Loucy (cell line): ENCODE measurements around the gene DHRS3.
A peak's percentile ranks its signal among the peaks of the same experiment; 100 is the strongest.

Experiments used
- H2AFZ ChIP-seq: fragments of 200-600 bp; sonication (generic); 2 replicates; pipeline ENCODE4 v1.6.0; 2016; ENCODE audit warnings: antibody characterized with exemption, mild to moderate bottlenecking, low read length, moderate library complexity
- H3F3A ChIP-seq: fragments of 200-600 bp; 2 replicates; pipeline ENCODE4 v1.6.0; 2016; ENCODE audit warnings: antibody characterized with exemption, low read depth, mild to moderate bottlenecking
- H3K27me3 ChIP-seq: fragments of 200-600 bp; sonication (generic); 2 replicates; pipeline ENCODE4 v1.6.1; 2014; ENCODE audit warnings: low read length, mild to moderate bottlenecking; ENCODE audit not compliant: insufficient read depth, poor library complexity, severe bottlenecking
- H3K36me3 ChIP-seq: fragments of 200-600 bp; sonication (generic); 2 replicates; pipeline ENCODE4 v1.6.1; 2016; ENCODE audit warnings: low read length; ENCODE audit not compliant: insufficient read depth
- H3K4me1 ChIP-seq: fragments of 200-600 bp; sonication (generic); 2 replicates; pipeline ENCODE4 v1.5.1; 2014; ENCODE audit warnings: low read length, mild to moderate bottlenecking; ENCODE audit not compliant: insufficient read depth, poor library complexity, severe bottlenecking
- H3K4me2 ChIP-seq: fragments of 200-600 bp; sonication (generic); 2 replicates; pipeline ENCODE4 v1.6.0; 2014; ENCODE audit warnings: antibody characterized with exemption, low read length, low read depth, mild to moderate bottlenecking; ENCODE audit not compliant: poor library complexity, severe bottlenecking
- H3K4me3 ChIP-seq: fragments of 200-600 bp; sonication (generic); 2 replicates; pipeline ENCODE4 v1.5.1; 2014; ENCODE audit warnings: low read length, mild to moderate bottlenecking, mixed read lengths; ENCODE audit not compliant: poor library complexity, severe bottlenecking
- H3K79me2 ChIP-seq: fragments of 200-600 bp; sonication (generic); 2 replicates; pipeline ENCODE4 v1.6.1; 2014; ENCODE audit warnings: low read length; ENCODE audit not compliant: insufficient read depth
- H3K9ac ChIP-seq: fragments of 200-600 bp; sonication (generic); 2 replicates; pipeline ENCODE4 v1.6.0; 2014; ENCODE audit warnings: mild to moderate bottlenecking, low read depth, low read length, moderate library complexity; ENCODE audit not compliant: poor library complexity, severe bottlenecking
- H3K9me2 ChIP-seq: fragments of 200-600 bp; sonication (generic); replicated peaks from 2 replicates; pipeline ENCODE4 v1.6.1; 2016; ENCODE audit warnings: low read depth, low read length, mixed read lengths
- H3K9me3 ChIP-seq: fragments of 200-600 bp; sonication (generic); 2 replicates; pipeline ENCODE4 v1.6.1; 2014; ENCODE audit warnings: mild to moderate bottlenecking, antibody characterized with exemption, low read length, low read depth; ENCODE audit not compliant: insufficient read depth
- H4K20me1 ChIP-seq: fragments of 200-600 bp; sonication (generic); 2 replicates; pipeline ENCODE4 v1.6.0; 2014; ENCODE audit warnings: antibody characterized with exemption, low read length, mild to moderate bottlenecking; ENCODE audit not compliant: insufficient read depth, poor library complexity, severe bottlenecking
- CTCF ChIP-seq: fragments of 200-600 bp; sonication (generic); conservative IDR thresholded peaks from 2 replicates; pipeline ENCODE4 v1.5.1; 2014; ENCODE audit warnings: mild to moderate bottlenecking, antibody characterized with exemption, low read length
- EZH2phosphoT487 ChIP-seq: fragments of 200-600 bp; IDR thresholded peaks from 2 replicates; pipeline ENCODE4 v1.6.1; 2018; ENCODE audit warnings: antibody characterized with exemption, mild to moderate bottlenecking, moderate library complexity, borderline replicate concordance

DHRS3 gene

GRCh38 chr1:12617901-12618660 is at the start of gene DHRS3:
Gene DHRS3, minus strand, starts transcription at chr1:12618210. Its CDS starts 862 bp downstream, at chr1:12617348.
- Histone ChIP-seq H3K4me2 (peak within 1 kb of the TSS; percentile 90), H3K4me1 (peaks cover 68% of the 10 kb centered on the region), H3K36me3 (no peaks in the 10 kb centered on the region), H3K9me2 (no peaks in the 10 kb centered on the region), H3K4me3 (peak within 1 kb of the TSS; percentile 83), H4K20me1 (no peaks in the 10 kb centered on the region), H3K79me2 (peaks cover 44% of the 10 kb centered on the region), H2AFZ (peak within 1 kb of the TSS; percentile 73), H3F3A (no peaks in the 10 kb centered on the region), H3K27me3 (no peaks in the 10 kb centered on the region), H3K9ac (peak within 1 kb of the TSS; percentile 98), H3K9me3 (no peaks in the 10 kb centered on the region)
- no peak for TF ChIP-seq CTCF
- no peak for TF ChIP-seq EZH2phosphoT487

GRCh38 chr1:12666141-12666735 is 48.2 kb upstream of the DHRS3 start:
- Histone ChIP-seq H3F3A (no peaks in the 10 kb centered on the region), H4K20me1 (no peaks in the 10 kb centered on the region), H3K4me2 (no peak overlapping the region), H3K9ac (no peak overlapping the region), H3K9me3 (peaks cover 4% of the 10 kb centered on the region; the same call in 1 of the 2 replicates), H3K9me2 (no peaks in the 10 kb centered on the region), H2AFZ (no peak overlapping the region), H3K36me3 (no peaks in the 10 kb centered on the region), H3K4me3 (no peak overlapping the region), H3K79me2 (no peaks in the 10 kb centered on the region), H3K4me1 (no peaks in the 10 kb centered on the region), H3K27me3 (no peaks in the 10 kb centered on the region)
- no peak for TF ChIP-seq CTCF
- TF ChIP-seq EZH2phosphoT487, result no peak

- H3K4me2 ChIP-seq, result no peak overlapping the region
- no peaks in the 10 kb centered on the region for H3K27me3 ChIP-seq
- peaks cover 4% of the 10 kb centered on the region; the same call in 1 of the 2 replicates for H3K9me3 ChIP-seq
- H3K4me3 ChIP-seq, result no peak overlapping the region
- no peaks in the 10 kb centered on the region for H3K36me3 ChIP-seq
- no peaks in the 10 kb centered on the region for H3K9me2 ChIP-seq
- H3K4me1 ChIP-seq, result no peaks in the 10 kb centered on the region
- H3K9ac ChIP-seq, result no peak overlapping the region
- TF ChIP-seq CTCF (no peak), EZH2phosphoT487 (no peak)
- H4K20me1 ChIP-seq, result no peaks in the 10 kb centered on the region
- H2AFZ ChIP-seq, result no peak overlapping the region
- no peaks in the 10 kb centered on the region for H3K79me2 ChIP-seq
- H3F3A ChIP-seq, result no peaks in the 10 kb centered on the region
Measured at GRCh38 chr1:12665511-12665910, 47.5 kb upstream of the DHRS3 start.
